PFSK-1 (cell line): Measurements from ENCODE around the gene TAC3. TPM values are rescaled to one million over a fixed set of nuclear protein-coding genes. Genes with fewer than 3 reads are reported as not detected.

ENCODE experiments used
- FOXP2 ChIP-seq: optimal IDR thresholded peaks from 2 replicates; pipeline ENCODE3; 2011; ENCODE audit warnings: borderline replicate concordance, control low read depth, inconsistent platforms; ENCODE audit not compliant: insufficient read depth; ENCODE audit errors: extremely low read length, extremely low read depth
- POLR2AphosphoS5 ChIP-seq: IDR thresholded peaks from 2 replicates; pipeline ENCODE4 v1.6.1; 2012; ENCODE audit warnings: low read depth, mild to moderate bottlenecking, control low read depth, low read length, moderate library complexity
- REST ChIP-seq, 2 experiments: IDR thresholded peaks; 2 replicates each; pipeline versions ENCODE4 v1.6.1 to v1.8.0; 2011 to 2012; ENCODE audit warnings: low read depth in 2 of 2, low read length in 2 of 2, control low read depth in 1 of 2, inconsistent platforms in 1 of 2, mild to moderate bottlenecking in 1 of 2, moderate library complexity in 1 of 2; ENCODE audit not compliant: insufficient read depth in 1 of 2
- SIN3A ChIP-seq: IDR thresholded peaks from 2 replicates; pipeline ENCODE4 v1.6.1; 2012; ENCODE audit warnings: mild to moderate bottlenecking, low read length, moderate library complexity, borderline replicate concordance; ENCODE audit not compliant: insufficient read depth
- TAF1 ChIP-seq: IDR thresholded peaks from 2 replicates; pipeline ENCODE4 v1.6.1; 2012; ENCODE audit warnings: low read length, control low read depth, borderline replicate concordance; ENCODE audit not compliant: insufficient read depth
- polyA plus RNA-seq: library from polyadenylated mRNA; unstranded; fragments of >200 nt; gene quantifications from one replicate; pipeline ENCODE4 v1.2.1, GENCODE V29; 2012; ENCODE audit warnings: low read depth, missing spikeins; ENCODE audit not compliant: insufficient read length

Gene TAC3
- polyA plus RNA-seq, result not detected

GRCh38 chr12:57016348-57016747, at the start of gene TAC3:
Gene TAC3, minus strand, starts transcription at chr12:57016529. Its CDS starts 732 bp downstream, at chr12:57015797.
- TF ChIP-seq SIN3A, result no peak
- no peak for TF ChIP-seq REST (IDR thresholded peaks at IDR 0.05; ENCODE audit: insufficient read depth in 1 of 2, low read depth in 2 of 2, low read length in 2 of 2)
- TF ChIP-seq FOXP2, result no peak
- no peak for TF ChIP-seq TAF1

DNA sequence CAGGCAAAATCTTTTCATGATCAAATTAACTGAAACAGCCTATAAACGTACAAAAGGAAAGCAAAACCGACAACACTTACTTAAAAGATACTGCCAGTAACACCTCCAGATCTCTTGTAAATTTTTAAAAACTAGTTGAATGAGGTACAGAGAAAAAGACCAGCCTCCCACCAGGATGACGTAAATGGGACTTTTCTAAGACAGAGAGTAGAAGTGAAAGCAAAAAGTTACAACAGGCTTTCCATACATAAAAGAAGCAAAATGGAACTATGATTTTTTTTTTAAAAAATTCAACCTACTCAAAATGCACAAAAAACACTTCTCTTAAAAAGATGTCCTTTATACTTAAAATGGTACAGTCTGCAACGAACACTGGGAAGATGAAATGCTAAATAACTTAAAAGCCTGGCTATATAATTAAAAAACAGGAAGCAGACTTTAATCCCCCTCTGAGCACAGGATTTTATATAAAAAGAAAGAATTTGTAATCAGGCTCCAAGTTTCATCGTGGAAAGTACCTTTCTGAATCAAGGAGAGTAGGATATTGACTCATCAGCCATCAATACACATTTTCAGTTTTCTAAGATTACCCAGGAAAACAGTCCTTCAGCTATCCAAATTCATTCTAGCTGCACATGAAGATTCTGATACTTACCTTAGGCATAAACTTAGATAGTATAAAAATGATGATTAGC, 47.8 kb upstream of the TAC3 start:
- TF ChIP-seq TAF1, result no peak
- no peak for TF ChIP-seq REST (IDR thresholded peaks at IDR 0.05; ENCODE audit: insufficient read depth in 1 of 2, low read depth in 2 of 2, low read length in 2 of 2)
- TF ChIP-seq SIN3A, result no peak
- TF ChIP-seq FOXP2, result no peak
- TF ChIP-seq POLR2AphosphoS5, result no peak

- TF ChIP-seq POLR2AphosphoS5, result no peak
Observed at GRCh38 chr12:57058454-57058853, 42.1 kb upstream of the TAC3 start.

- TF ChIP-seq POLR2AphosphoS5 (no peak), FOXP2 (no peak), REST (IDR thresholded peaks at IDR 0.05; ENCODE audit: insufficient read depth in 1 of 2, low read depth in 2 of 2, low read length in 2 of 2) (no peak), TAF1 (no peak), SIN3A (no peak)
Observed at GRCh38 chr12:57057067-57057751, 40.9 kb upstream of the TAC3 start.

- no peak for TF ChIP-seq FOXP2
Observed at GRCh38 chr12:57055824-57056223, 39.5 kb upstream of the TAC3 start.

- TF ChIP-seq SIN3A (no peak), POLR2AphosphoS5 (no peak)
Observed at GRCh38 chr12:57051011-57051410, 34.7 kb upstream of the TAC3 start.

DNA sequence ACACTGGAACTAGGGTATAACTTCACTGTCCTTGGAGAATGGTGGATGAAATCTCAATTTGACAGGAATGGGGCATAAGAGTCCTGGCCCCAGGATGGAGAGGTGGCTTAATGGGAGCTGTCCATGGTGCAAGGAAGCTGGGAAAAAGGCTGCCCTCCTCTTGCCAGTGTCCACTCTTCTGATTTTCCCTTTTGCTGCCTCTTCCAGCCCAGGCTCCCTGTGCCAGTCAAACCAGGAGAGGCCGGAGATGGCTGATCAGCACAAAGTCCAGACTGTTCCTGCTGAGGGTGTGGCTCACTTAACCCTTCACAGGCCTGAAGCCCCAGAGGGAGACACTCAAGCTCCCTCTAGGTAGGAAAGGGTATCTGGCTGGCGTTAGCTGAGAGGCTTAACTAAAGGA, 33.6 kb upstream of the TAC3 start, which contains the start of gene MYO1A:
Gene MYO1A, minus strand, starts transcription at position 240 of the 400 bp plus-strand sequence. CDS start 1,806 bp downstream, outside the sequence.
- no peak for TF ChIP-seq POLR2AphosphoS5
- no peak for TF ChIP-seq FOXP2
- no peak for TF ChIP-seq TAF1
- no peak for TF ChIP-seq SIN3A
- TF ChIP-seq REST (IDR thresholded peaks at IDR 0.05; ENCODE audit: insufficient read depth in 1 of 2, low read depth in 2 of 2, low read length in 2 of 2), result peak; percentile 92 to 95
